ENCODE measurements around the gene EEF1A2.

DNA sequence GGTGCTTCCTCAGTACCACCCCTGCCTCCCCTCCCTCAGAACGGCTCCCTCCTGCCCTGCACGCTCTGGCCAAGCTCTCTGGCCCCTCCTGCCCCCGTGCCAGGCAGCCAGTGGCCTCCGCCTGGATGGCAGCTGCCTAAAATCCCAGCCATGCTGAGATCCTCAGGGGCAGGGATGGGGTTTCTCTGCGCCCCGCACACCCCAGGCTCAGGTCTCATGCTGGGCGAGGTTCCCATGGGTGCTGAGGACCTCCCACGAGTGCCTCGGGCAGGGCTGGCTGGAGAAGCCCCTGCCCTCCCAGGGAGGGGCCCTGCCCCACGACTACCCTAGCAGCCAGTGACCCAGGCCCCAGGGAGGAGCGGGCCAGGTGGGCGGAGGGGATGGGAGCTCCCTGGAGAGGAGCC lies 35.5 kb upstream of the EEF1A2 start:
- TF ChIP-seq CHD1 (IDR thresholded peaks at IDR 0.05; ENCODE audit: low read depth, low read length) (no peak), CEBPB (IDR thresholded peaks at IDR 0.05; ENCODE audit: low read depth, low read length) (no peak), MAZ (IDR thresholded peaks at IDR 0.05; ENCODE audit: borderline replicate concordance, low read depth, low read length) (no peak), POLR2A (IDR thresholded peaks at IDR 0.05; ENCODE audit: low read depth, low read length) (no peak)
- TF ChIP-seq, protein P1, sequence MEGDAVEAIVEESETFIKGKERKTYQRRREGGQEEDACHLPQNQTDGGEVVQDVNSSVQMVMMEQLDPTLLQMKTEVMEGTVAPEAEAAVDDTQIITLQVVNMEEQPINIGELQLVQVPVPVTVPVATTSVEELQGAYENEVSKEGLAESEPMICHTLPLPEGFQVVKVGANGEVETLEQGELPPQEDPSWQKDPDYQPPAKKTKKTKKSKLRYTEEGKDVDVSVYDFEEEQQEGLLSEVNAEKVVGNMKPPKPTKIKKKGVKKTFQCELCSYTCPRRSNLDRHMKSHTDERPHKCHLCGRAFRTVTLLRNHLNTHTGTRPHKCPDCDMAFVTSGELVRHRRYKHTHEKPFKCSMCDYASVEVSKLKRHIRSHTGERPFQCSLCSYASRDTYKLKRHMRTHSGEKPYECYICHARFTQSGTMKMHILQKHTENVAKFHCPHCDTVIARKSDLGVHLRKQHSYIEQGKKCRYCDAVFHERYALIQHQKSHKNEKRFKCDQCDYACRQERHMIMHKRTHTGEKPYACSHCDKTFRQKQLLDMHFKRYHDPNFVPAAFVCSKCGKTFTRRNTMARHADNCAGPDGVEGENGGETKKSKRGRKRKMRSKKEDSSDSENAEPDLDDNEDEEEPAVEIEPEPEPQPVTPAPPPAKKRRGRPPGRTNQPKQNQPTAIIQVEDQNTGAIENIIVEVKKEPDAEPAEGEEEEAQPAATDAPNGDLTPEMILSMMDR (conservative IDR thresholded peaks at IDR 0.05; ENCODE audit: low read depth, low read length): no peak
- TF ChIP-seq, protein P2, sequence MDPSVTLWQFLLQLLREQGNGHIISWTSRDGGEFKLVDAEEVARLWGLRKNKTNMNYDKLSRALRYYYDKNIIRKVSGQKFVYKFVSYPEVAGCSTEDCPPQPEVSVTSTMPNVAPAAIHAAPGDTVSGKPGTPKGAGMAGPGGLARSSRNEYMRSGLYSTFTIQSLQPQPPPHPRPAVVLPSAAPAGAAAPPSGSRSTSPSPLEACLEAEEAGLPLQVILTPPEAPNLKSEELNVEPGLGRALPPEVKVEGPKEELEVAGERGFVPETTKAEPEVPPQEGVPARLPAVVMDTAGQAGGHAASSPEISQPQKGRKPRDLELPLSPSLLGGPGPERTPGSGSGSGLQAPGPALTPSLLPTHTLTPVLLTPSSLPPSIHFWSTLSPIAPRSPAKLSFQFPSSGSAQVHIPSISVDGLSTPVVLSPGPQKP (IDR thresholded peaks at IDR 0.05; ENCODE audit: borderline replicate concordance, low read depth, low read length): no peak

Data from IMR-90 (cell line).